Measurements from ENCODE around the gene MRFAP1L1.

The MRFAP1L1 gene

DNA sequence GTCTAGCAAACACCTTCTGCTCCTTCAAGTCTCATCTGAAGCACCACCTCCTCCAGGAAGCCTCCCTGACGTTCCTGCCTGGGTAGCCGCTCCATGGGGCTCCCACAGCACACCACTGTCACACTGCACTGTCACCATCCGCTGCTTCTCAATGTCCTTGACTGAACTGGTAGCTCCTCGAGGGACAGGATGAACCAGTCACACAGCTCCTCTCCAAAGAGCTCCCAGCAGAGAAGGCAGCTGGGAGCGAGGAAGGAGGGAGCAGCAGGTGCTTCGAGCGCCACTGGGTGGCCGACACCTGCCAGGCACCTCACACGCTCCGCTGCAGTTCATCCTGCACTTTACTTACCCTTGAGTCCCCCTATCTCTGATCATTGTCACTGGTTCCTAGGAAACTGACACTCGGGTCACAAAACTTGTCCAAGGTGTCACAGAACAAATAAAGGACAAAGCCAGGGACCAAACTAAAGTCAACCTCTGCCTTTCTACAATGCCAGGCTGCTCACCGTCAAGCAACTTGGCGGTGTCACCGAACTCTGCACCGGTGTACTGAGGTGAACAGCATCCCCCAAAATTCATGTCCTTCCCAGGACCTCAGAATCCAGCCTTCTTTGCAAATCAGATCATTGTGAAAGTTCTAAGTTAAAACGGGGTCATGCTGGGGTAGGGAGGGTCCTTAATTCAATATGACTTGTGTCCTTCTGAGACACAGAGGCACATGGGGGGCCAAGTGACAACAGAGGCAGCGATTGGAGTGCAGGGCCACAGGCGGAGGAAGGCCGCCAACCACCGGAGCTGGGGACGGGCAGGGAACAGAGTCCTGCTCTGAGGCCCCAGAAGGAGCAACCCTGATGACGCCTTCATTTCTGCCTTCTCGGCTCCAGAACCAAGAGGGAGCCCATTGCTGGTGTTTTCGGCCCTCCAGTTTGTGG lies 21.5 kb downstream of the MRFAP1L1 start:
- Histone ChIP-seq H3K4me1 (ENCODE audit: control insufficient read depth, insufficient read depth, low read length) (no peaks in the 10 kb centered on the region), H3K9me3 (ENCODE audit: control insufficient read depth, insufficient read depth, low read depth, low read length) (no peaks in the 10 kb centered on the region), H3K27ac (ENCODE audit: extremely low read depth, low read depth, low read length) (no peak overlapping the region), H3K4me3 (ENCODE audit: low read depth, low read length) (no peak overlapping the region), H3K36me3 (ENCODE audit: control insufficient read depth in 2 of 2, insufficient read depth in 1 of 2, low read length in 2 of 2) (no peaks in the 10 kb centered on the region)
- TF ChIP-seq KLF16 (tag by site-specific recombination; IDR thresholded peaks at IDR 0.05) (no peak), BCL11B (tag by site-specific recombination; IDR thresholded peaks at IDR 0.05; ENCODE audit: low read depth) (no peak), ZIC2 (tag by site-specific recombination; IDR thresholded peaks at IDR 0.05) (no peak), ZFP41 (tag by site-specific recombination; IDR thresholded peaks at IDR 0.05; ENCODE audit: borderline replicate concordance) (no peak), ELK4 (IDR thresholded peaks at IDR 0.05; ENCODE audit: borderline replicate concordance, low read depth, low read length) (no peak), ZNF157 (tag by site-specific recombination; IDR thresholded peaks at IDR 0.05) (no peak), ZNF335 (tag by site-specific recombination; conservative IDR thresholded peaks at IDR 0.05) (0 out of 2 replicates have a peak, but pooled peaks have one; percentile 37), ZBTB20 (tag by site-specific recombination; IDR thresholded peaks at IDR 0.05) (no peak), ZBTB48 (tag by site-specific recombination; IDR thresholded peaks at IDR 0.05) (peak; percentile 84; the same call in 1 of the 2 replicates), ZNF138 (tag by site-specific recombination; IDR thresholded peaks at IDR 0.05; ENCODE audit: borderline replicate concordance) (no peak), ZNF529 (tag by site-specific recombination; IDR thresholded peaks at IDR 0.05; ENCODE audit: insufficient replicate concordance) (no peak), ZNF423 (tag by site-specific recombination; IDR thresholded peaks at IDR 0.05) (no peak), ZNF610 (tag by site-specific recombination; IDR thresholded peaks at IDR 0.05; ENCODE audit: borderline replicate concordance) (no peak)
- TF ChIP-seq, protein P1, sequence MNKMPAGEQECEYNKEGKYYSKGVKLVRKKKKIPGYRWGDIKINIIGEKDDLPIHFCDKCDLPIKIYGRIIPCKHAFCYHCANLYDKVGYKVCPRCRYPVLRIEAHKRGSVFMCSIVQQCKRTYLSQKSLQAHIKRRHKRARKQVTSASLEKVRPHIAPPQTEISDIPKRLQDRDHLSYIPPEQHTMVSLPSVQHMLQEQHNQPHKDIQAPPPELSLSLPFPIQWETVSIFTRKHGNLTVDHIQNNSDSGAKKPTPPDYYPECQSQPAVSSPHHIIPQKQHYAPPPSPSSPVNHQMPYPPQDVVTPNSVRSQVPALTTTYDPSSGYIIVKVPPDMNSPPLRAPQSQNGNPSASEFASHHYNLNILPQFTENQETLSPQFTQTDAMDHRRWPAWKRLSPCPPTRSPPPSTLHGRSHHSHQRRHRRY (tag by site-specific recombination; IDR thresholded peaks at IDR 0.05): no peak
- ChIA-PET POLR2A (interaction anchor here (1.0 kb wide), 1 partner anchor 15 kb away, joined by 6 read pairs; a partner anchor contains a TSS), CTCF (interaction anchor here (0.8 kb wide), 1 partner anchor 230 kb away, joined by 3 read pairs; no protein-coding TSS in a partner anchor)

GRCh38 chr4:6686104-6686787 lies 23.4 kb downstream of the MRFAP1L1 start:
- TF ChIP-seq SALL2 (tag by site-specific recombination; IDR thresholded peaks at IDR 0.05; ENCODE audit: borderline replicate concordance) (no peak), ZNF394 (tag by site-specific recombination; IDR thresholded peaks at IDR 0.05; ENCODE audit: borderline replicate concordance) (no peak), ZBTB6 (tag by site-specific recombination; IDR thresholded peaks at IDR 0.05) (no peak), ZNF121 (tag by site-specific recombination; IDR thresholded peaks at IDR 0.05) (peak; percentile 76), ZNF169 (tag by site-specific recombination; IDR thresholded peaks at IDR 0.05) (no peak)
- Histone ChIP-seq H3K4me3 (ENCODE audit: low read depth, low read length) (no peak overlapping the region), H3K27ac (ENCODE audit: extremely low read depth, low read depth, low read length) (no peak overlapping the region), H3K36me3 (ENCODE audit: control insufficient read depth in 2 of 2, insufficient read depth in 1 of 2, low read length in 2 of 2) (no peaks in the 10 kb centered on the region), H3K4me1 (ENCODE audit: control insufficient read depth, insufficient read depth, low read length) (no peaks in the 10 kb centered on the region), H3K9me3 (ENCODE audit: control insufficient read depth, insufficient read depth, low read depth, low read length) (no peaks in the 10 kb centered on the region)
- POLR2A ChIA-PET: no interaction called here
- CTCF ChIA-PET: no interaction called here

All from HEK293 (cell line).